Endothelial cell of umbilical vein (primary cell): Measurements from ENCODE around the gene CTU2. TPM values are rescaled to one million over a fixed set of nuclear protein-coding genes. Genes with fewer than 3 reads are reported as not detected.

Source experiments
- BruUV-seq: library from RNA; stranded (reverse); fragments of 400-500 nt; replicated peaks from 2 replicates; lab custom pipeline; 2021; lab: Mats Ljungman, UMichigan
- CTCF ChIA-PET: fragments of 300-600, 350-600 bp; sonication (Branson Sonifier 250); formaldehyde crosslinking; loops from one replicate; lab custom pipeline; 2021; ENCODE audit warnings: antibody characterized with exemption, inconsistent platforms; lab: Charles Lee
- POLR2A ChIA-PET: fragments of 300-600, 350-600 bp; sonication (Branson Sonifier 250); formaldehyde crosslinking; loops from one replicate; lab custom pipeline; 2021; ENCODE audit warnings: antibody characterized with exemption, inconsistent platforms; lab: Charles Lee
- DNase-seq: peaks from one replicate; pipeline ENCODE4 v3.0.0-alpha.2; 2011; ENCODE audit warnings: low read depth, low spot score
- FAIRE-seq: peaks from 2 replicates; lab custom pipeline; 2011; peaks lifted over from hg19 to GRCh38; lab: Jason Lieb, UNC
- H2AFZ ChIP-seq: 2 replicates; pipeline ENCODE4 v1.6.0; 2012; ENCODE audit warnings: low read depth, low read length, control low read depth, inconsistent platforms
- H3K27ac ChIP-seq: 2 replicates; pipeline ENCODE4 v1.5.1; 2011; ENCODE audit warnings: low read depth, mild to moderate bottlenecking, control low read depth, low read length, moderate library complexity; ENCODE audit not compliant: insufficient read depth
- H3K27me3 ChIP-seq, 2 experiments: 2 replicates each; pipeline versions ENCODE4 v1.6.0 to v1.6.1; 2011; ENCODE audit warnings: low read length in 2 of 2, mixed read lengths in 1 of 2; ENCODE audit not compliant: control insufficient read depth in 2 of 2, insufficient read depth in 2 of 2
- H3K36me3 ChIP-seq, 2 experiments: 2 replicates in 1 of 2; 3 replicates in 1 of 2; pipeline ENCODE4 v1.5.1; 2011; ENCODE audit warnings: low read length in 2 of 2, mild to moderate bottlenecking in 1 of 2, moderate library complexity in 1 of 2; ENCODE audit not compliant: control insufficient read depth in 2 of 2, insufficient read depth in 2 of 2; ENCODE audit errors: extremely low read depth in 1 of 2
- H3K4me1 ChIP-seq: 3 replicates; pipeline ENCODE4 v1.5.1; 2011; ENCODE audit warnings: mild to moderate bottlenecking, low read length; ENCODE audit not compliant: control insufficient read depth, insufficient read depth; ENCODE audit errors: extremely low read depth
- H3K4me2 ChIP-seq: 2 replicates; pipeline ENCODE4 v1.6.1; 2011; ENCODE audit warnings: low read length, control low read depth, mixed read lengths; ENCODE audit not compliant: insufficient read depth
- H3K4me3 ChIP-seq, 3 experiments: fragments of 200-600 bp in 1 of 3; sonication (generic), shearing (Covaris generic) in 1 of 3; replicated peaks in 1 of 3; 2 replicates each; pipeline ENCODE4 v1.5.1; 2011 to 2016; ENCODE audit warnings: control low read depth in 3 of 3, low read length in 3 of 3, mild to moderate bottlenecking in 2 of 3, inconsistent platforms in 1 of 3, low read depth in 1 of 3, moderate library complexity in 1 of 3; ENCODE audit not compliant: insufficient read depth in 1 of 3
- H3K79me2 ChIP-seq: 2 replicates; pipeline ENCODE4 v1.6.0; 2012; ENCODE audit warnings: low read length, inconsistent platforms; ENCODE audit not compliant: control insufficient read depth, insufficient read depth
- H3K9ac ChIP-seq: replicated peaks from 2 replicates; pipeline ENCODE3; 2011; ENCODE audit warnings: low read length, control low read depth; ENCODE audit not compliant: insufficient read depth; ENCODE audit errors: extremely low read depth
- H3K9me1 ChIP-seq: replicated peaks from 3 replicates; pipeline ENCODE4 v1.6.0; 2011; ENCODE audit warnings: mild to moderate bottlenecking, low read length; ENCODE audit not compliant: control insufficient read depth, insufficient read depth; ENCODE audit errors: extremely low read depth
- H3K9me3 ChIP-seq: replicated peaks from 2 replicates; pipeline ENCODE4 v1.5.1; 2012; ENCODE audit warnings: low read length, inconsistent platforms; ENCODE audit not compliant: control insufficient read depth, insufficient read depth
- H4K20me1 ChIP-seq: replicated peaks from 2 replicates; pipeline ENCODE3; 2011; ENCODE audit warnings: mild to moderate bottlenecking, low read length; ENCODE audit not compliant: control insufficient read depth, insufficient read depth; ENCODE audit errors: extremely low read depth
- CTCF ChIP-seq, 2 donors: IDR thresholded peaks; 1 replicate in 1 of 2; 2 replicates in 1 of 2; pipeline ENCODE4 v1.5.1; 2011; ENCODE audit warnings: low read length in 2 of 2, mild to moderate bottlenecking in 2 of 2, moderate library complexity in 2 of 2, control low read depth in 1 of 2, inconsistent platforms in 1 of 2, low read depth in 1 of 2; ENCODE audit not compliant: insufficient read depth in 1 of 2; ENCODE audit errors: extremely low read depth in 1 of 2
- FOS ChIP-seq: IDR thresholded peaks from 2 replicates; pipeline ENCODE4 v1.6.1; 2011; ENCODE audit warnings: mild to moderate bottlenecking, low read length, moderate library complexity, borderline replicate concordance; ENCODE audit not compliant: insufficient read depth
- GATA2 ChIP-seq: IDR thresholded peaks from 2 replicates; pipeline ENCODE4 v1.7.0; 2011; ENCODE audit warnings: low read depth, mild to moderate bottlenecking, moderate library complexity, mixed read lengths, low read length; ENCODE audit not compliant: insufficient read length, insufficient read depth
- JUN ChIP-seq: IDR thresholded peaks from 2 replicates; pipeline ENCODE4 v1.6.1; 2011; ENCODE audit warnings: borderline replicate concordance, low read depth; ENCODE audit not compliant: insufficient read length, insufficient read depth
- MYC ChIP-seq: IDR thresholded peaks from one replicate; pipeline ENCODE4 v1.6.1; 2011; ENCODE audit warnings: mild to moderate bottlenecking, low read depth, low read length
- dilution Hi-C: fragments of 300-500 bp; cut with MboI; formaldehyde crosslinking; loops from one replicate; pipeline ENCODE4 v1.15.0; 2019; ENCODE audit warnings: low sequenced_read_pairs; ENCODE audit not compliant: extremely low pct_ligation_motif_present
- intact Hi-C: fragments of 100-400 bp; cut with micrococcal nuclease; formaldehyde crosslinking; loops from one replicate; pipeline ENCODE4 v1.10.0; 2022
- polyA plus RNA-seq, 4 experiments: library from polyadenylated mRNA; depleted of rRNA in 3 of 4; stranded (reverse) in 3 of 4; unstranded in 1 of 4; fragments of >200 nt; gene quantifications; 2 replicates each; pipeline versions ENCODE4 v1.2.1 to v1.2.3, GENCODE V29; 2011 to 2012; ENCODE audit warnings: missing spikeins in 1 of 4
- total RNA-seq: library from RNA; stranded (reverse); gene quantifications from 2 replicates; pipeline ENCODE4 v1.2.3, GENCODE V29; 2021

CTU2 gene
- total and polyA plus RNA-seq, 2 donors (not counting 3 experiments of a cell fraction or from before 2014, with no cell fraction given) = 26.1 to 33.7 TPM

- POLR2A ChIA-PET = no interaction called here
- TF ChIP-seq MYC = no peak
- no peak overlapping the region for H3K9ac ChIP-seq
Measured at GRCh38 chr16:88754109-88754911, 48.0 kb downstream of the CTU2 start.

GRCh38 chr16:88754912-88755744, 48.8 kb downstream of the CTU2 start:
- Histone ChIP-seq H3K4me1 (peaks cover 5% of the 10 kb centered on the region), H4K20me1 (no peaks in the 10 kb centered on the region), H3K9me3 (no peaks in the 10 kb centered on the region), H3K4me2 (no peak overlapping the region), H3K9me1 (no peaks in the 10 kb centered on the region), H3K27ac (no peak overlapping the region), H3K27me3 (no peaks in the 10 kb centered on the region), H2AFZ (no peak overlapping the region), H3K9ac (no peak overlapping the region), H3K79me2 (peaks cover 85% of the 10 kb centered on the region), H3K36me3 (peaks cover 0 to 11% of the 10 kb centered on the region in 2 experiments), H3K4me3 (no peak overlapping the region)
- DNase-seq (peak; percentile 20), FAIRE-seq (peak; percentile 21)
- POLR2A ChIA-PET = no interaction called here
- BruUV-seq = no TSS peak
- dilution Hi-C loops (no loop called here), intact Hi-C loops (no loop called here)
- CTCF ChIA-PET = interaction anchor here (0.9 to 3.3 kb wide), 9 partner anchors 10 to 410 kb away, joined by 3 to 31 read pairs (median 4); partner anchors contain the start of gene PIEZO1
- TF ChIP-seq JUN (no peak), FOS (no peak), CTCF (IDR thresholded peaks at IDR 0.05; ENCODE audit: extremely low read depth in 1 of 2, insufficient read depth in 1 of 2, low read depth in 1 of 2, low read length in 2 of 2) (peak; percentile 41 to 43), GATA2 (no peak)

More at GRCh38 chr16:88754109-88754911, 48.0 kb downstream of the CTU2 start:
- H4K20me1 ChIP-seq = no peaks in the 10 kb centered on the region
- H3K27me3 ChIP-seq = no peaks in the 10 kb centered on the region
- no TSS peak for BruUV-seq
- H3K27ac ChIP-seq = no peak overlapping the region
- H2AFZ ChIP-seq = no peak overlapping the region
- CTCF ChIA-PET = interaction anchor here (0.9 to 3.3 kb wide), 6 partner anchors 9 to 30 kb away, joined by 3 to 31 read pairs (median 9); partner anchors contain the start of gene PIEZO1
- H3K36me3 ChIP-seq = peaks cover 0 to 11% of the 10 kb centered on the region in 2 experiments
- H3K4me2 ChIP-seq = no peak overlapping the region
- peaks cover 2% of the 10 kb centered on the region for H3K4me1 ChIP-seq
- intact Hi-C loops = no loop called here
- FAIRE-seq = no peak
- H3K4me3 ChIP-seq = no peak overlapping the region
- no peak for DNase-seq
- dilution Hi-C loops = no loop called here
- H3K9me3 ChIP-seq = no peaks in the 10 kb centered on the region
- H3K79me2 ChIP-seq = peaks cover 80% of the 10 kb centered on the region
- H3K9me1 ChIP-seq = no peaks in the 10 kb centered on the region
